ENCODE results near the gene ADRA2C. TPM values are rescaled to one million over a fixed set of nuclear protein-coding genes. Genes with fewer than 3 reads are reported as not detected.

Gene ADRA2C
- total and polyA plus RNA-seq, 12 donors, result 1.1 to 34.0 (median 5.3) TPM

GRCh38 chr4:3745886-3746656 lies 20.1 kb upstream of the ADRA2C start:
- DNase-seq, result no peak
- Histone ChIP-seq H3K4me3 (no peak overlapping the region), H3K4me1 (replicated peaks in 1 of 2) (no peaks in the 10 kb centered on the region), H3K9me3 (replicated peaks in 1 of 3) (no peaks in the 10 kb centered on the region), H3K27me3 (peaks cover 34% of the 10 kb centered on the region), H3K27ac (no peak overlapping the region), H3K36me3 (replicated peaks in 1 of 2) (no peaks in the 10 kb centered on the region)
- TF ChIP-seq POLR2A (IDR thresholded peaks at IDR 0.05) (no peak), CTCF (IDR thresholded peaks at IDR 0.05) (no peak)
- WGBS, 4 donors, result 64 to 68% (median 65%) methylated on average over 30 to 32 of the region's 32 CpGs
- intact Hi-C loops (cut with DNase I), result no loop called here

- H3K4me3 ChIP-seq, result no peak overlapping the region
- peaks cover 37% of the 10 kb centered on the region for H3K27me3 ChIP-seq
- intact Hi-C loops (cut with DNase I), result no loop called here
- 75 to 79% (median 76%) methylated on average over 19 to 23 of the region's 23 CpGs for WGBS, 4 donors
- TF ChIP-seq CTCF (IDR thresholded peaks at IDR 0.05) (no peak), POLR2A (IDR thresholded peaks at IDR 0.05) (no peak)
- no peak for DNase-seq
- no peak overlapping the region for H3K27ac ChIP-seq
- H3K4me1 ChIP-seq (replicated peaks in 1 of 2), result no peaks in the 10 kb centered on the region
- no peaks in the 10 kb centered on the region for H3K9me3 ChIP-seq (replicated peaks in 1 of 3)
- no peaks in the 10 kb centered on the region for H3K36me3 ChIP-seq (replicated peaks in 1 of 2)
Measured at GRCh38 chr4:3746701-3747580, 19.2 kb upstream of the ADRA2C start.

GRCh38 chr4:3747581-3747904 lies 18.6 kb upstream of the ADRA2C start:
- no peak overlapping the region for H3K27ac ChIP-seq
- no peak overlapping the region for H3K4me3 ChIP-seq

More at GRCh38 chr4:3747581-3747904, 18.6 kb upstream of the ADRA2C start:
- TF ChIP-seq POLR2A (IDR thresholded peaks at IDR 0.05), result no peak
- TF ChIP-seq CTCF (IDR thresholded peaks at IDR 0.05), result peak; percentile 4 to 31 (median 18)
- DNase-seq, result peak in 1 of 7 donors; percentile 14
- H3K27me3 ChIP-seq, result peaks cover 35% of the 10 kb centered on the region
- intact Hi-C loops (cut with DNase I), result no loop called here
- no peaks in the 10 kb centered on the region for H3K4me1 ChIP-seq (replicated peaks in 1 of 2)
- whole genome bisulfite sequencing, 4 donors, result 10 to 17% (median 11%) methylated on average over 10 to 16 of the region's 16 CpGs
- H3K9me3 ChIP-seq (replicated peaks in 1 of 3), result no peaks in the 10 kb centered on the region
- H3K36me3 ChIP-seq (replicated peaks in 1 of 2), result no peaks in the 10 kb centered on the region

Data from adrenal gland (tissue), 12 donors.